Testis (tissue), 3 donors: ENCODE measurements around the gene SYNE2. TPM values are rescaled to one million over a fixed set of nuclear protein-coding genes. Genes with fewer than 3 reads are reported as not detected.
A peak's percentile ranks its signal among the peaks of the same experiment; 100 is the strongest.

Source experiments
- DNase-seq: peaks from one replicate; pipeline ENCODE4 v3.0.0-alpha.2; 2019
- H3K27ac ChIP-seq, 2 donors: fragments of 200-600 bp; sonication (generic); one replicate each; pipeline ENCODE4 v1.5.1; 2019
- H3K27me3 ChIP-seq: fragments of 200-600 bp; sonication (generic); one replicate; pipeline ENCODE4 v1.5.1; 2019
- H3K36me3 ChIP-seq: fragments of 200-600 bp; sonication (generic); one replicate; pipeline ENCODE4 v1.5.1; 2017; ENCODE audit warnings: low read depth; ENCODE audit errors: missing control alignments
- H3K4me1 ChIP-seq: fragments of 200-600 bp; sonication (generic); one replicate; pipeline ENCODE4 v1.5.1; 2019
- H3K4me3 ChIP-seq, 2 donors: fragments of 200-600 bp; sonication (generic); one replicate each; pipeline ENCODE4 v1.5.1; 2017 to 2019
- H3K9me3 ChIP-seq: fragments of 200-600 bp; sonication (generic); one replicate; pipeline ENCODE4 v1.5.1; 2017
- POLR2A ChIP-seq: fragments of 450-650 bp; IDR thresholded peaks from one replicate; pipeline ENCODE4 v1.6.1; 2017; ENCODE audit warnings: antibody characterized with exemption, mild to moderate bottlenecking, moderate library complexity
- WGBS, 2 donors: methylation state at CpG; one replicate each; pipeline ENCODE4 v1.1.5; 2018; 5-methylcytosine and 5-hydroxymethylcytosine counted together
- intact Hi-C: fragments of 100-400 bp; cut with DNase I; formaldehyde crosslinking; loops from one replicate; pipeline ENCODE4 v1.15.1; 2023; ENCODE audit warnings: low total_unique reads
- polyA plus RNA-seq: library from polyadenylated mRNA; stranded (reverse); fragments of 350-450 nt; fragmentation: Illumina TruSeq; extraction: RNeasy Lipid Tissue Mini Kit (QIAGEN cat#74804); gene quantifications from one replicate; pipeline ENCODE4 v1.2.3, GENCODE V29; 2014; ENCODE audit warnings: low read depth, low replicate concordance; ENCODE audit not compliant: insufficient read depth
- total RNA-seq, 2 donors: library from RNA; depleted of rRNA; stranded (reverse); fragments of >200 nt; gene quantifications; one replicate each; pipeline ENCODE4 v1.2.3, GENCODE V29; 2016
- TF ChIP-seq, protein P1 (sequence below), 3 experiments: fragments of 450-650 bp in 2 of 3; fragments of 200-600 bp in 1 of 3; sonication (generic) in 1 of 3; IDR thresholded peaks; one replicate each; pipeline ENCODE4 v1.5.1; 2016 to 2019; ENCODE audit warnings: antibody characterized with exemption in 3 of 3, mild to moderate bottlenecking in 2 of 3, moderate library complexity in 1 of 3

The SYNE2 gene
- total and polyA plus RNA-seq, 3 donors from 2014 or later, result 74.6 to 519 (median 511) TPM

DNA sequence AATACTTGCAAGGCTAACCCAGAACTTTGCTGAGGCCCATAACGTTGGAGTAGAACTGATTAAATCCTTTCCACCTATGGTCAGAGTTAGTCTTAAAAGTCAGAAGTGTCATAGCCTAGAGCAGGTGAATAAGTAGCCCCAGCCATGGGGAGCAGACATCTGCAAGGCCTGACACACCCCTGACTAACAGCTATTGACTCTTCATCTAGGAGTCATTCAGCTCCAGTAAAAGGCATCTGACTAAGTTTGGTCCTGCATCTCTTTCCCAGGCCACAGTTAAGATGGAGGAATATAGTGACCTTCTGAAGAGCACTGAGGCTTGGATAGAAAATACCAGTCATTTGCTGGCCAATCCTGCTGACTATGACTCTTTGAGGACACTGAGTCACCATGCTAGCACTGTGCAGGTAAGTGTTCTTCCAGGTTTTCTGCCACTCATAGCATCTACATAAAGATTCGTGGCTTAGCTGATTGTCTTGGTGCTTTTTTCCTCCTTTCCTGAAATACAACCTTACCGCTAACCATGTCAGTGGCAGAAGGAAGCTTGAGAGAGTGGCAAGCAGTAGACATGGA is 228.5 kb downstream of the SYNE2 start:
- Histone ChIP-seq H3K27ac (peak overlapping the region; percentile 69 to 88), H3K27me3 (no peaks in the 10 kb centered on the region), H3K4me3 (no peak overlapping the region), H3K36me3 (no peaks in the 10 kb centered on the region), H3K9me3 (no peaks in the 10 kb centered on the region), H3K4me1 (peaks cover 20% of the 10 kb centered on the region)
- intact Hi-C loops, result no loop called here
- TF ChIP-seq POLR2A, result no peak
- TF ChIP-seq, protein P1, sequence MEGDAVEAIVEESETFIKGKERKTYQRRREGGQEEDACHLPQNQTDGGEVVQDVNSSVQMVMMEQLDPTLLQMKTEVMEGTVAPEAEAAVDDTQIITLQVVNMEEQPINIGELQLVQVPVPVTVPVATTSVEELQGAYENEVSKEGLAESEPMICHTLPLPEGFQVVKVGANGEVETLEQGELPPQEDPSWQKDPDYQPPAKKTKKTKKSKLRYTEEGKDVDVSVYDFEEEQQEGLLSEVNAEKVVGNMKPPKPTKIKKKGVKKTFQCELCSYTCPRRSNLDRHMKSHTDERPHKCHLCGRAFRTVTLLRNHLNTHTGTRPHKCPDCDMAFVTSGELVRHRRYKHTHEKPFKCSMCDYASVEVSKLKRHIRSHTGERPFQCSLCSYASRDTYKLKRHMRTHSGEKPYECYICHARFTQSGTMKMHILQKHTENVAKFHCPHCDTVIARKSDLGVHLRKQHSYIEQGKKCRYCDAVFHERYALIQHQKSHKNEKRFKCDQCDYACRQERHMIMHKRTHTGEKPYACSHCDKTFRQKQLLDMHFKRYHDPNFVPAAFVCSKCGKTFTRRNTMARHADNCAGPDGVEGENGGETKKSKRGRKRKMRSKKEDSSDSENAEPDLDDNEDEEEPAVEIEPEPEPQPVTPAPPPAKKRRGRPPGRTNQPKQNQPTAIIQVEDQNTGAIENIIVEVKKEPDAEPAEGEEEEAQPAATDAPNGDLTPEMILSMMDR (IDR thresholded peaks at IDR 0.05), result no peak
- WGBS, 2 donors, result 90 to 95% methylated on average over 3 of the region's 3 CpGs
- no peak for DNase-seq

GRCh38 chr14:64082837-64083236 is 230.0 kb downstream of the SYNE2 start:
- no peak overlapping the region for H3K4me3 ChIP-seq
- WGBS, 2 donors, result 29 to 43% methylated on average over 7 of the region's 7 CpGs
- intact Hi-C loops, result no loop called here
- no peaks in the 10 kb centered on the region for H3K9me3 ChIP-seq
- no peaks in the 10 kb centered on the region for H3K27me3 ChIP-seq
- no peaks in the 10 kb centered on the region for H3K36me3 ChIP-seq
- TF ChIP-seq, protein P1 (IDR thresholded peaks at IDR 0.05), result no peak
- TF ChIP-seq POLR2A, result no peak
- peak; percentile 73 for DNase-seq
- peaks cover 14% of the 10 kb centered on the region for H3K4me1 ChIP-seq
- H3K27ac ChIP-seq, result peak overlapping the region; percentile 69 to 88

DNA sequence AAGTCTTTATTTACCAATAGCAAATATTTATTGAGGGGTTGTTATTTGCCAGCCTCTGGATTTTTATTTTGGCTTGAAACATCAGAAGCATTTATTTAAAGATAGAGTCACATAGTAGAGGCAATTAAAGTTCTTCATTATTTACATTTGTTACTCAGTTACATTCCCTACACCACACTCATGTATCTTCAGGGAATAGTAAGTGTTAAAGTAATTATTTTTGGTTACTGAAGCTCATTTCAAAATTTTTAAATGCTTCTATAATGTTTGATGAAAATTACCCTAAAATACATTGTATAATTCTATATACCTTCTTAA is 235.8 kb downstream of the SYNE2 start:
- Histone ChIP-seq H3K27me3 (no peaks in the 10 kb centered on the region), H3K27ac (no peak overlapping the region), H3K9me3 (no peaks in the 10 kb centered on the region), H3K4me3 (no peak overlapping the region), H3K36me3 (no peaks in the 10 kb centered on the region), H3K4me1 (peaks cover 6% of the 10 kb centered on the region)
- DNase-seq, result no peak
- intact Hi-C loops, result no loop called here
- no peak for TF ChIP-seq POLR2A

GRCh38 chr14:64089920-64090319 is 237.1 kb downstream of the SYNE2 start:
- Histone ChIP-seq H3K9me3 (no peaks in the 10 kb centered on the region), H3K27me3 (no peaks in the 10 kb centered on the region), H3K4me3 (no peak overlapping the region), H3K36me3 (no peaks in the 10 kb centered on the region), H3K4me1 (no peaks in the 10 kb centered on the region), H3K27ac (no peak overlapping the region)
- intact Hi-C loops, result no loop called here
- no peak for TF ChIP-seq POLR2A
- TF ChIP-seq, protein P1 (IDR thresholded peaks at IDR 0.05), result no peak
- WGBS, 2 donors, result 89 to 91% methylated on average over 2 of the region's 2 CpGs
- no peak for DNase-seq

GRCh38 chr14:64091217-64091616 is 238.4 kb downstream of the SYNE2 start:
- Histone ChIP-seq H3K4me1 (no peaks in the 10 kb centered on the region), H3K9me3 (no peaks in the 10 kb centered on the region), H3K27me3 (no peaks in the 10 kb centered on the region), H3K36me3 (no peaks in the 10 kb centered on the region), H3K27ac (no peak overlapping the region), H3K4me3 (no peak overlapping the region)
- 57 to 80% methylated on average over 1 of the region's 1 CpG for WGBS, 2 donors
- TF ChIP-seq POLR2A, result no peak
- TF ChIP-seq, protein P1 (IDR thresholded peaks at IDR 0.05), result no peak
- DNase-seq, result no peak
- intact Hi-C loops, result no loop called here
